Endometrium (tissue), 2 donors: Measurements from ENCODE around the gene FBXO47.
"Not testable (repeated sequence)": the region's sequence is repeated elsewhere in the genome, so short reads cannot be mapped to it uniquely, and the experiment has no call there.

Source experiments
- FAIRE-seq: peaks from 2 replicates; lab custom pipeline; 2012; peaks lifted over from hg19 to GRCh38; lab: Jason Lieb, UNC
- donor health status: control.
- donor health status: control.

Gene FBXO47

DNA sequence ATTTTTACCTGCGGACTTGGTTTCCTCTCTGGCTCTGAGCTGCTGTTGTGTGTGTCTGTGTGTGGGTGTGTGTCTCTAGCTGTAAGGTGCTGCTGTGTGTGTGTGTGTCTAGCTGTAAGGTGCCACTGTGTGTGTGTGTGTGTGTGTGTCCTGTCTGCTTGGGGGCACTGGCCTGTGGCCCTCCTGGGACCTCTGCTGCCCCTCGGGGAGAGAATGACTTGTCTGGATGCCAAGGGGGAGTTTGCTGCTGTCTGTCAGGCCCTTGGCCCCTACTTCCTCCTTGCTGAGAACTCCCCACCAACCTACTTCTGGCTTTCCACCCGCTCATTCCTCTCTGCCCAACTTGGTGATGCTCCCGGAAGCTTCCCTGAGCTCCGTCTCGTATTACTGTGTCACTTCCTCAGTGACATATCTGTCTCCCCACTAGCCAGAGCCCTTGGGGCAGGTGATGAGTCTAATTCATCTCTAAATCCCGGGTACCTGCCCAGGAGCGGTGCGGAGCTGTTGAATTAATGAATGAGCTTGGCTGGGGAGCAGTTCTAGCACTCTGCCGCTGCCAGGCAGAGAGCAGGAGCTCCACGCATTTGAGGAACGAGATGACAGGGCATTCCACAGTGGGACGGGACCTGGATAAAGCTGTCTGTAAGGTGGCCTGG lies 45.3 kb downstream of the FBXO47 start:
- FAIRE-seq, result no peak

DNA sequence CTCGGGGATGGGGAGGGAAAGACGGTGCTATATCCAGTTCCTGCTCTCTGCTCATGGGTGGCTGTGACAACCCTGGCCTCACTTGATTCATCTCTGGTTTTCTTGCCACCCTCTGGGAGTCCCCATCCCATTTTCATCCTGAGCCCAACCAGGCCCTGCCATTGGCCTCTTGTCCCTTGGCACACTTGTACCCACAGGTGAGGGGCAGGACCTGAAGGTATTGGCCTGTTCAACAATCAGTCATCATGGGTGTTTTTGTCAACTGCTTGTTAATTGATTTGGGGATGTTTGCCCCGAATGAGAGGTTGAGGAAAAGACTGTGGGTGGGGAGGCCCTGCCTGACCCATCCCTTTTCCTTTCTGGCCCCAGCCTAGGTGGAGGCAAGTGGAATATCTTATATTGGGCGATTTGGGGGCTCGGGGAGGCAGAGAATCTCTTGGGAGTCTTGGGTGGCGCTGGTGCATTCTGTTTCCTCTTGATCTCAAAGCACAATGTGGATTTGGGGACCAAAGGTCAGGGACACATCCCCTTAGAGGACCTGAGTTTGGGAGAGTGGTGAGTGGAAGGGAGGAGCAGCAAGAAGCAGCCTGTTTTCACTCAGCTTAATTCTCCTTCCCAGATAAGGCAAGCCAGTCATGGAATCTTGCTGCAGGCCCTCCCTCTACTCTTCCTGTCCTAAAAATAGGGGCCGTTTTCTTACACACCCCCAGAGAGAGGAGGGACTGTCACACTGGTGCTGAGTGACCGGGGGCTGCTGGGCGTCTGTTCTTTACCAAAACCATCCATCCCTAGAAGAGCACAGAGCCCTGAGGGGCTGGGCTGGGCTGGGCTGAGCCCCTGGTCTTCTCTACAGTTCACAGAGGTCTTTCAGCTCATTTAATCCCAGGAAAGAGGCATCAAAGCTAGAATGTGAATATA lies 46.6 kb downstream of the FBXO47 start:
- no peak for FAIRE-seq

DNA sequence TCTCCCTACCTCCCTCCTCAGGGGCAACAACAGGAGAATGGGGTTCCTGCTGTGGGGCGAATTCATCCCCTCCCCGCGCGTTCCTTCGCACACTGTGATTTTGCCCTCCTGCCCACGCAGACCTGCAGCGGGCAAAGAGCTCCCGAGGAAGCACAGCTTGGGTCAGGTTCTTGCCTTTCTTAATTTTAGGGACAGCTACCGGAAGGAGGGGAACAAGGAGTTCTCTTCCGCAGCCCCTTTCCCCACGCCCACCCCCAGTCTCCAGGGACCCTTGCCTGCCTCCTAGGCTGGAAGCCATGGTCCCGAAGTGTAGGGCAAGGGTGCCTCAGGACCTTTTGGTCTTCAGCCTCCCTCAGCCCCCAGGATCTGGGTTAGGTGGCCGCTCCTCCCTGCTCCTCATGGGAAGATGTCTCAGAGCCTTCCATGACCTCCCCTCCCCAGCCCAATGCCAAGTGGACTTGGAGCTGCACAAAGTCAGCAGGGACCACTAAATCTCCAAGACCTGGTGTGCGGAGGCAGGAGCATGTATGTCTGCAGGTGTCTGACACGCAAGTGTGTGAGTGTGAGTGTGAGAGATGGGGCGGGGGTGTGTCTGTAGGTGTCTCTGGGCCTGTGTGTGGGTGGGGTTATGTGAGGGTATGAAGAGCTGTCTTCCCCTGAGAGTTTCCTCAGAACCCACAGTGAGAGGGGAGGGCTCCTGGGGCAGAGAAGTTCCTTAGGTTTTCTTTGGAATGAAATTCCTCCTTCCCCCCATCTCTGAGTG lies 47.7 kb downstream of the FBXO47 start:
- FAIRE-seq, result no peak

DNA sequence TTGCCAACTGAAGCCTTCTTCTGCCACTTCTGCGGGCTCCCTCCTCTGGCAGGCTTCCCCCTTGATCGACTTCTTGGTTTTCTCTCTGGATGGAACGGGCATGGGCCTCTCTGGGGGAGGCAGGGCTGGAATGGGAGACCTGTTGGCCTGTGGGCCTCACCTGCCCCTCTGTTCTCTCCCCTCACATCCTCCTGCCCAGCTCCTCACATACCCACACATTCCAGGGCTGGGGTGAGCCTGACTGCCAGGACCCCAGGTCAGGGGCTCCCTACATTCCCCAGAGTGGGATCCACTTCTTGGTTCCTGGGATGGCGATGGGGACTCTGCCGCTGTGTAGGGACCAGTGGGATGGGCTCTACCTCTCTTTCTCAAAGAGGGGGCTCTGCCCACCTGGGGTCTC lies 48.3 kb downstream of the FBXO47 start:
- FAIRE-seq, result no peak

DNA sequence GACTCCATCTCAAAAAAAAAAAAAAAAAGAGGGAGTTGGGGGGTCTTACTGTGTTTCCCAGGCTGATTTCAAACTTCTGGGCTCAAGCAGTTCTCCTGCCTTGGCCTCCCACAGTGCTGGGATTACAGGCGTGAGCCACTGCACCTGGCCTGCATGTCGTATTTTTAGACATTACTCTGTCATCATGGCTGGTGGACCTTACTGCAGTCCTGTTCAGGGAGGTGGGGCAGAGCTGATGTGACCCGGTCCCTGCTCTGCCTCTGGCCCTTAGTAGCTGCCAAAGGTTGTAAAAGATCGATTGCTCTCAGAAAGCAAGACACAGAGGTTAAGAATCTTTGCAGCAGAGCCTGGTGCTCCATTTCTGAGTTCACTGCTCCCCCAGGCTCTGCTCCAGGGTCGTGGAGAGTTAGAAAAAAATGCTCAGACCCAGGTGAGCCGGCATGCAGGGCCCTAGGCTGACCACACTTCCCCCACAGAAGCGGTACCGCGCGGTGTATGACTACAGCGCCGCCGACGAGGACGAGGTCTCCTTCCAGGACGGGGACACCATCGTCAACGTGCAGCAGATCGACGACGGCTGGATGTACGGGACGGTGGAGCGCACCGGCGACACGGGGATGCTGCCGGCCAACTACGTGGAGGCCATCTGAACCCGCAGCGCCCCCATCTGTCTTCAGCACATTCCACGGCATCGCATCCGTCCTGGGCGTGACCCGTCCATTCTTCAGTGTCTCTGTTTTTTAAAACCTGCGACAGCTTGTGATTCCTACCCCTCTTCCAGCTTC lies 48.9 kb downstream of the FBXO47 start:
- FAIRE-seq, result no peak

DNA sequence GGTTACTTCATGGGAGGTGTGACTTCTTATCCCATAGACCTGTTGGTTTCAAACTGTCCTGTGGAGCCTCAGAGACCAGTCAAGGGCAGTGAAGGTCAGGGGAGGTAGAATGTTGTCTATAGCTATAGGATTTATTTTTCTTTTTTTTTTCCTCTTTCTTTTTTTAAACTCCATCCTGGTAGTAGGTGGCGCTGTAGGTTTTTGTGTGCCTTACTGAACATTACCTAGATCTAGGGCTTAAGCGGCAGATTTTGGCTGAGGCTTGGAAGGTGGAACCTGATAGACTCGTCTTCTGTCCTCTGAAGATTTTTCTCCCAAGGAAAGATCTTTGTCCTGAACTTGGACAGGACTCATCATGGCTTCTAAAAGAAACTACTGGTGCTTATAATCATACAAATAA lies 49.9 kb downstream of the FBXO47 start:
- FAIRE-seq, result no peak

DNA sequence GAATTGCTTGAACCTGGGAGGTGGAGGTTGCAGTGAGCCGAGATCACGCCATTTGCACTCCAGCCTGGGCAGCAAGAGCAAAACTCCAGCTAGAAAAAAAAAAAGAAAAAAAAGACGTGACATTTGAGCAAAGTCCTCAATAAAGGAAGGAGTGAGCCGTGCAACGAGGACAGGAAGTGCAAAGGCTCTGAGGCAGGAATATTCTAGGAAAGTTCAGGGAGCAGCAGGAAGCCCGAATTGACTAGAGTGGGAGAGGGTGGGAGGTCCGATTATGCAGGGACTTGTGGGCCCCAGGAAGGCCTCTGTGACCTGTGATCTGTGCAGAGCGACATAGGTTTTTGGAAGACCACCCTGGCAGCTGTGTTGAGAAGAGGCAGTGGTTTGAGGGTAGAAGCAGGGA lies 50.4 kb downstream of the FBXO47 start:
- no peak for FAIRE-seq

DNA sequence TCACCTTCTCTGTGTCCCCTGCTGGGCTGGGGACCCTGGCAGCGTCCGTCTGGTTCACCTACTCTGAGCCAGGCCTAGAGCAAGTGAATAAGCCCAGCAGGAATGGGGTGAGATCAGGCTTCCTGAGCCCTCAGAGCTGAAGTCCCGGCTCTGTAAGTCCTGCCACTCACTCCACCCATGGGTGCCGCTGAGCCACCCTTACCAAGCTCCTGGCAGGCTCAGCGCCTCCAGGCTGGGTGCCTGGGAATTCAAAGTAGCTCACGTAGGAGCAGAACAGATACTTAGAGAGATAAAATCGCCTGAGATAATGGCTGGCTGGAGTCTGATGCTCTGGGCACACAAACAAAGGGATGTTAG lies 51.6 kb downstream of the FBXO47 start:
- FAIRE-seq, result no peak

DNA sequence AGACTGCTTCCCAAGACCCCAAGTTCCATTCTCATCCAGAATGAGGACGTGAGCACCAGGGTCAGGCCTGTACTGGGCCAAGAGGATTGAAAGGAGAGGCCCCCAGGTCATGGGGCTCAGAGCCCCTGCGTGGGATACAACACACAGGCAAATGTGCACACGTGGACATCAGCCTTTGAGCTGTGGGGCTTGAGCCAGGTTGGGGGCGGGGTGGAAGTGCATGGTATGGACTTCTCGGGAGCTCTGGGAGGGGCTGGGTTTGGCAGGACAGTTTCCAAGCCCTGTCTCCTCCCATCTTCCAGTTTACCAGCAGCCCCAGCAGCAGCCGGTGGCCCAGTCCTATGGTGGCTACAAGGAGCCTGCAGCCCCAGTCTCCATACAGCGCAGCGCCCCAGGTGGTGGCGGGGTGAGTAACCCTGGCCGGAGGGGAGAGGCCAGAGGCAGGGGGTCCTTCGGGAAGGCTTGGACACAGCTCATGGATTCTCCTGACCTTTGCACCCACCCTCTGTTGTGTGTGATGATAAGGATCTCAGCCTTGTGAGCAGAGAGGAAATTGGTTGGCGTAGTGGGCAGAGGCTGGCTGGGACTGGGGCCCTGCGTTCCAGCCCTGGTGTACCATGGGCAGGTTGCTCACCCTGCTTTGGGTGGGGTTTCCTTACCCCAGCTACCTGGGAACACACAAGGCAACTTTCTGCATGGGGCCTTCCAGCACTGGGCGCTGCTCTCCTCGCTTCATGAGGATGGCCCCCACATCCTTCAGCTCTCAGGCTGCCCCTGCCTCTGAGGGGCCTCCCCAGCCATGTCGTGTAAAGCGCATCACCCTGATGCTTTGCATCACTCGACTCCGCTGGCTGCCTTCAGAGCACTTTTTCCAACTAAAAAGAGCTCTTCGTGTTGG lies 52.2 kb downstream of the FBXO47 start:
- no peak for FAIRE-seq

DNA sequence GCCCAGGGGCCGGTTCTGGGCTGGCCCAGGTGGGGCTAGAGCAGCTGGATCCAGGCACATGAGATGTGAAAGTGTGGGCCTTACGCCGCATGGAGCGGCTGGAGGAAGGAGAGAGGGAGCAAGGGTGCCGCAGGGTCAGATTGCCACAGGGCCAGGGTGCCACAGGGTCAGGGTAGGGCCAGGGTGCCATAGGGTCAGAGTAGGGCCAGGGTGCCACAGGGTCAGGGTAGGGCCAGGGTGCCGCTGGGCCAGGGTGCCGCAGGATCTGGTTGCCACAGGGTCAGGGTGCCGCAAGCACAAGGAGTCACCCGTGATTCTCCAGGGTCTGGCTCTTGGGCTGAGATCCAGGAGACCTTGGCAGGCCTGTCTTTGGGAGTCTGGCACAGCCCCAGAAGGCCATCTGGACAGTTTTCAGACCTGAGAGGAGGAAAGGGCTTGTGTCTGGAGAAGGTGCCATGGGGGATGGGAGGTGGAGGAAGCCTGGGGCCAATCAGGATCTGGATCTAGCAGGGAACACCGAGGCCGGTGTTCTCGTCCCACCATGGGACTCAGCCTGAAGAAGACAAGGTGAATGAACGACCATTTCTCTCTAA lies 54.9 kb downstream of the FBXO47 start:
- no peak for FAIRE-seq

DNA sequence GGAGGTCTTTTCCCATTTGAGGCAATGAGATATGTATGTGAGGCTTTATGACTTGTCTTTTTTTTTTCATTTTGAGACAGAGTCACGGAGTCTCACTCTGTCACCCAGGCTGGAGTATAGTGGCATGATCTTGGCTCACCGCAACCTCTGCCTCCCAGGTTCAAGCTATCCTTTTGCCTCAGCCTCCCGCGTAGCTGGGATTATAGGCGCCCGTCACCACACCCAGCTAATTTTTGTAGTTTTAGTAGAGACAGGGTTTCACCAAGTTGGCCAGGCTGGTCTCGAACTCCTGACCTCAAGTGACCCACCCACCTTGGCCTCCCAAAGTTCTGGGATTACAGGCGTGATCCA lies 55.5 kb downstream of the FBXO47 start:
- FAIRE-seq, result not testable (repeated sequence)

DNA sequence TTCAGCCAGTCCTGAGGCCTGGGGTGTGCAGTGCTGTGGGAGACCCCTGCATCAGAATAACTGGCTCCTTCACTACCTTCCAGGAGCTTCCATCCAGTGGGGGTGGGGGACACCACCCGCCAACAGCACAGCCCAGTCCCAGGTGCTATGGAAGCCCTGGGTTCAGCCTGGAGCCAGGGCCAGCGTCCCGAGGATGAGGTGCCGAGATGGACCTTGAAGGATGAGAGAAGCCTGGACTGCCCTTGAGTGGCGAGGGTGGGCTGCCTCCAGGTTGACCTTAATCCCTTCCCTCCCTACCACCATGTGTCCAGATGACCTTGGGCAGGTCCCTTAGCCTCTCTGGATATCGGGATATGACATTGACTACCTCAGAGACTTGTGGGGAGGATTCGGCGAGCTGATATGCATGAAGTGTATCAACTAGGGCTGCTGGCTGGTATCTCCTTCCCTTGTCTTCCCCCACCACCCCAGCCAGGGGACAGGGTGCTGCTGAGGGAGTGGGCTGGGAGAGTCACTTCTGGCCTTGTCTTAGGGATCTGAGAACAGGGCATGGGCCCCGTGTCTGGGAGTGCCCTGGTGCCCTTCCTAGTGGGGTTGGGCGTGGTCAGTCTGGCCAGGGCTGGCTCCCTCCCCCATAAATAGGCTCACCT lies 56.0 kb downstream of the FBXO47 start:
- no peak for FAIRE-seq

DNA sequence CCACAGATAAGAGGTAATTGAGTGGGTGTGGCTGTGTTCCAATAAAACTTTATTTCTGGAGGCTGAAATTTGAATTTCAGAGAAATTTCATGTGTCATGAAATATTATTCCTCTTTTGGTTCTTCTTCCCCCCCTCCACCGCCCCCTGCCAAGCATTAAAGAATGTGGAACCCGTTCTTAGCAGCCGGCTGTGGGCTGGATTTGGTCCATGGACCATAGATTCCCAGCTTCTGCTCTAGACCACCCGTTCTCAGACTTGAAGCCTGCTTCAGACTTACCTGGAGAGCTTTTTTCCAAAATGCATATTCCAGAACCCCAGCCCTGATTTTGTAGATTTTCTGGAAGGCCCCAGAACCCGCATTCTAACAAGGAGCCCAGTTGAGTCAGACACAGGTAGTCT lies 56.9 kb downstream of the FBXO47 start:
- no peak for FAIRE-seq

DNA sequence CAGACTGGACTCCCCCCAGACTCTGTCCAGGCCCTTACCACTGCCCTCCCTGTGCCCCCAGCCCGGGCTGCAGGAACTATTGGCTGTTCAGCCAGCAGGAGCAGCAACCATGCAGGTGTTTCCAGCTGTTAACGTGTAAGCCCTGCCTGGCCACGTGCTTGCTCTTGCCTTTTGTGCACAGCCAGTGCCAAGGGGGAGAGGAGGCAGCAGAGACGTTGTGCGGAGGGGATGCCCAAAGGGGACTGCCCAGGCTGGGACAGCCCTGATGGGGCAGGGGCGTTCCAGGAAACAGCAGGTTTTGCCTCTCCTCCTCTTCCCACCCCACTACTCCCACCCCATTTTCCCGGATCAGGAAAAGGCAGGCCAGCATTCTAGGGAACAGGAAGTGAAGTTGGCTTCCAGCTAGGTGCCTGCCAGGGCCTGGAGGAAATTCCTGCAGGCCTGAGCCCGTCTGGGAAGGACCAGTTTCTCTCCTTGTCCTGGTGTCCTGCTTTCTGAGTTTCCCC lies 58.5 kb downstream of the FBXO47 start:
- FAIRE-seq, result no peak

DNA sequence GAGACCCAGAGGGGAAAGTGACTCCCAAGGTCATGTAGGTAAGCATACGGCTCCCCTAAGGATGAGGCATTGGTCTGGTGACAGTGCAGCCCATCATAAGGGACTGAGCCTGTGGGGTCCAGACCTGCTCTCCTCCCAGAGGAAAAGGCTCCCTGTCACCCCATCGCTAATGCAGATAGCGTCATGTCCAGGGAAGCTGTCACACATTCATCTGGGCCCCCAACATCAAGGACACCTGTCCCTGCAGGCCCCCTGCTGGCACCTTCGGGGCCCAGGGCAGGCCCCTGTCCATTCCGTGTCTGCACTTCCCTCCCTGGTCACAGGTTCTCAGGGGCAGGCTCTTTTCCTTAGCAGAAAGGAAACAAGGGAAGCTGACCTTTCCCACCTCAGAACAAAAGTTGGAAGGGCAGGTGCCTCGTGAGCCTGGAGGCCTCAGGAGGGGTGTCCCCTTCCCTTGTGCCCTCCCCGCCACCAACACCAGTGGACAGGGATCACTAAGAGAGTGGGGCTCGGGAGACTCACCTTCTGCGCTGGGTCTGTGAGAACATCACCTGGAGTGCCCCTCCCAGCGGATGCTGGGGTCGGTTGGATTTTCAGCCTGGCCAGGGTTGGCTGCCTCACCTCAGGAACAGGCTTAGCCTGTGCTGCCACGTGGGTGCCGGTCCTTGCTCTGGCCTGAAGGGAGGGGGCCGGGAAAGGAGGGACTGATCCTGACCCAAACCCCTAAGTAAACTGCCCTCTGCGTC lies 59.1 kb downstream of the FBXO47 start:
- no peak for FAIRE-seq

DNA sequence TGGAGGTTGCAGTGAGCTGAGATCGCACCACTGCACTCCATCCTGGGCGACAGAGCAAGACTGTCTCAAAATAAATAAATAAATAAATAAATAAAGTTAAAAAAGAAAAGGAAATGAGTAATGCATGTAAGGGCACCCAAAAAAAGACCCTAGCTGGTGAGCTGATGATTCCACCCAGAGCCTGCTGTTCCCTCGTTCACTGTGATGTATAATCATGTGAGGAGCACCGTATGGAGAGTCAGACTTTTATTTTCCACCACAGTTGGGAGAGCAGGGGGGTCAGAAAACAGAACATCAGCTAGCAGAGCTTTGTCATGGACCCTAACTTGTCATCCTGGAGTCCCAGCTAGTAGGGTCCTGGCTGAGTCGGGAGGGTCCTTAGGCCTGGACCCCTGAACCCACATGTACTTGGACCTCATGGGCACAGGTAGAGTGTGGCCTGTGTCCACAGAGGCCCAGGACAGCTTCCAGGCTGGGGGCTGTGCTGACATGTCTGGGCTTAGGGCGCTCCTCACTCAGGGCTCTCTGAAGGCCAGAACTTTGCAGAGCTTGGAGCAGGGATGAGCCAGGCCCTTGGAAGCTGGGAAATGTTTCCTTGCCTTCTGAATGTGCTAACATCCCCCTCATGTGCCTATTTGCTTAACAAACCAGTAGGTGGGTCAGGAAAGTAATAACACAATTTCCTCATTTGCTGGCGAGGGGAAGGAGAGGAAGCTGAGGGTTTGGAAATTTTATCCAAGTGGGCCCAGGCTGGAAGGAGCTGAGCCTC lies 60.6 kb downstream of the FBXO47 start:
- no peak for FAIRE-seq

DNA sequence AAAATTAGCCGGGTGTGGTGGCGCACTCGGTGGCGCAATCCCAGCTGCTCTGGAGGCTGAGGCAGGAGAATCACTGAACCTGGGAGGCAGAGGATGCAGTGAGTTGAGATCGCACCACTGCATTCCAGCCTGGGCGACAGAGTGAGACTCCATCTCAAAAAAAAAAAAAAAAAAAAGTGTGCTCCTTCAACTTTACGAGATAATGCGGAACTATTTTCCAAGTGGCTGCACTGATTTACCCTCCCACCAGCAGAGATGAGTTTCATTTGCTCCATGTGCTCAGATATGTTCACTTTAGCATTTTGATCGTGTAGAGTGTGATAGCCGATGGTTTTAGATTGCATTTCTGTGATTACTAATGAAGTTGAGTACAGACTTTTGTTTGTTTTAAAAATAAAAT lies 61.8 kb downstream of the FBXO47 start:
- no peak for FAIRE-seq

DNA sequence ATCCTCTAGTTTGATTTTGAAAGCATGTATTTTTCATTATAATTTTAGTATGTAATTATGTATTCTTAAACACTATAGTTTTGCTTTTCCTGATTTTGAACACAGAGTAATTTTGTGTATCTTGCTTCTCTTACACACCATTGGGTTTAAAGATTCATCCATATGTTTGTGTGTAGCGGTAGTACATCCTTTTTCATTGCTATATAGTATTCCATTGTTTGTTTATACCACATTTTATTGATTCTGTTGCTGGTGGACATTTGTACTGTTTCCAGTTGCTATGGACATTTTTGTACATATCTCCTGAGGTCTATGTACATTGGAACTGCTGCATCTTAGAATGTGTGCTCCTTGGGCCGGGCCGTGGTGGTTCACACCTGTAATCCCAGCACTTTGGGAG lies 62.3 kb downstream of the FBXO47 start:
- FAIRE-seq, result no peak

DNA sequence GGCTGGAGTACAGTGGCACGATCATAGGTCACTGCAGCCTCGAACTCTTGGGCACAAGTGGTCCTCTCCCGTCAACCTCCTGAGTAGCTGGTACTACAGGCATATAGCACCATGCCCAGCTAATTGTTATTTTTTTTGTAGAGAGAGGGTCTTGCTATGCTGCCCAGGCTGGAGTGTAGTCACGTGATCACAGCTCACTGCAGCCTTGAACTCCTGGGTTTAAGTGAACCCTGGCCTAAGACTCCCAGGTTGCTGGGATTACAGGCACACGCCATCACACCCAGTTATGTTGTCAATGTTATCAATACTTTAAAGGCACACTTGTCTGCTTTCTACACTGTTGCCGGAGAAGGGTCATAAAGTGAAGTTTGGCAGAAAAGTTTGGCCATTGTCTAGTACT lies 63.8 kb downstream of the FBXO47 start:
- no peak for FAIRE-seq
